A673 (cell line): ENCODE results near the gene LMNTD2. TPM values are rescaled to one million over a fixed set of nuclear protein-coding genes. Genes with fewer than 3 reads are reported as not detected.
A peak's percentile ranks its signal among the peaks of the same experiment; 100 is the strongest.

Source experiments
- BruUV-seq: library from RNA; stranded (reverse); fragments of 400-500 nt; replicated peaks from 2 replicates; lab custom pipeline; 2021; lab: Mats Ljungman, UMichigan
- CTCF ChIA-PET: fragments of 300-600 bp; sonication (Branson Sonifier 250); formaldehyde crosslinking; loops from one replicate; lab custom pipeline; 2022; ENCODE audit warnings: antibody characterized with exemption; lab: Charles Lee
- POLR2A ChIA-PET: fragments of 300-600 bp; sonication (Branson Sonifier 250); formaldehyde crosslinking; loops from one replicate; lab custom pipeline; 2022; ENCODE audit warnings: antibody characterized with exemption; ENCODE audit not compliant: low non-redundant PET; lab: Charles Lee
- DNase-seq: peaks from one replicate; pipeline ENCODE4 v3.0.0-alpha.2; 2015; ENCODE audit warnings: low spot score
- H3K27ac ChIP-seq: fragments of 200-600 bp; sonication (generic); 2 replicates; pipeline ENCODE4 v1.5.1; 2016; ENCODE audit warnings: mixed run types, low read depth, mild to moderate bottlenecking, mixed read lengths, antibody characterized with exemption, low read length; ENCODE audit not compliant: poor library complexity, severe bottlenecking
- H3K27me3 ChIP-seq: fragments of 200-600 bp; sonication (generic); replicated peaks from 2 replicates; pipeline ENCODE4 v1.6.1; 2017; ENCODE audit warnings: mixed run types, low read depth, mild to moderate bottlenecking, mixed read lengths, antibody characterized with exemption, low read length; ENCODE audit not compliant: insufficient read depth, poor library complexity
- H3K36me3 ChIP-seq: fragments of 200-600 bp; sonication (generic); 2 replicates; pipeline ENCODE4 v1.6.1; 2016; ENCODE audit warnings: mixed run types, mild to moderate bottlenecking, mixed read lengths, antibody characterized with exemption, low read length; ENCODE audit not compliant: insufficient read depth, poor library complexity, severe bottlenecking
- H3K4me1 ChIP-seq: fragments of 200-600 bp; sonication (generic); 2 replicates; pipeline ENCODE4 v1.6.1; 2017; ENCODE audit warnings: mixed run types, mild to moderate bottlenecking, mixed read lengths, antibody characterized with exemption, low read length; ENCODE audit not compliant: insufficient read depth, poor library complexity, severe bottlenecking
- H3K4me3 ChIP-seq: fragments of 200-600 bp; sonication (generic); 2 replicates; pipeline ENCODE4 v1.5.1; 2016; ENCODE audit warnings: low read depth, mixed run types, mild to moderate bottlenecking, mixed read lengths, low read length; ENCODE audit not compliant: poor library complexity, severe bottlenecking
- H3K9me3 ChIP-seq: fragments of 200-600 bp; sonication (generic); 2 replicates; pipeline ENCODE4 v1.6.1; 2016; ENCODE audit warnings: mixed run types, low read depth, mild to moderate bottlenecking, mixed read lengths, antibody characterized with exemption, low read length; ENCODE audit not compliant: poor library complexity, severe bottlenecking
- EZH2 ChIP-seq: fragments of 200-600 bp; sonication (generic); IDR thresholded peaks from 2 replicates; pipeline ENCODE4 v1.6.1; 2017; ENCODE audit warnings: borderline replicate concordance, low read depth, mild to moderate bottlenecking, mixed read lengths, antibody characterized with exemption, low read length; ENCODE audit not compliant: poor library complexity, severe bottlenecking
- intact Hi-C: fragments of 100-400 bp; cut with micrococcal nuclease; formaldehyde crosslinking; loops from one replicate; pipeline ENCODE4 v1.10.0; 2022; ENCODE audit not compliant: unreplicated experiment
- total RNA-seq: library from RNA; stranded (reverse); gene quantifications from 2 replicates; pipeline ENCODE4 v1.2.3, GENCODE V29; 2021
- TF ChIP-seq, protein P1 (sequence below): fragments of 300-800, 200-600 bp; sonication (generic); conservative IDR thresholded peaks from 2 replicates; pipeline ENCODE4 v1.5.1; 2017; ENCODE audit warnings: low read depth, mild to moderate bottlenecking, antibody characterized with exemption, low read length, moderate library complexity, mixed read lengths

The LMNTD2 gene
- total RNA-seq, 1 experiment from 2014 or later = 1.1 TPM

- Histone ChIP-seq H3K27ac (no peak overlapping the region), H3K4me3 (no peak overlapping the region), H3K36me3 (no peaks in the 10 kb centered on the region), H3K27me3 (no peaks in the 10 kb centered on the region), H3K9me3 (no peaks in the 10 kb centered on the region), H3K4me1 (no peaks in the 10 kb centered on the region)
- no peak for DNase-seq
- no TSS peak for BruUV-seq
- POLR2A ChIA-PET = no interaction called here
- CTCF ChIA-PET = no interaction called here
- intact Hi-C loops = no loop called here
- TF ChIP-seq EZH2 = no peak
- TF ChIP-seq, protein P1, sequence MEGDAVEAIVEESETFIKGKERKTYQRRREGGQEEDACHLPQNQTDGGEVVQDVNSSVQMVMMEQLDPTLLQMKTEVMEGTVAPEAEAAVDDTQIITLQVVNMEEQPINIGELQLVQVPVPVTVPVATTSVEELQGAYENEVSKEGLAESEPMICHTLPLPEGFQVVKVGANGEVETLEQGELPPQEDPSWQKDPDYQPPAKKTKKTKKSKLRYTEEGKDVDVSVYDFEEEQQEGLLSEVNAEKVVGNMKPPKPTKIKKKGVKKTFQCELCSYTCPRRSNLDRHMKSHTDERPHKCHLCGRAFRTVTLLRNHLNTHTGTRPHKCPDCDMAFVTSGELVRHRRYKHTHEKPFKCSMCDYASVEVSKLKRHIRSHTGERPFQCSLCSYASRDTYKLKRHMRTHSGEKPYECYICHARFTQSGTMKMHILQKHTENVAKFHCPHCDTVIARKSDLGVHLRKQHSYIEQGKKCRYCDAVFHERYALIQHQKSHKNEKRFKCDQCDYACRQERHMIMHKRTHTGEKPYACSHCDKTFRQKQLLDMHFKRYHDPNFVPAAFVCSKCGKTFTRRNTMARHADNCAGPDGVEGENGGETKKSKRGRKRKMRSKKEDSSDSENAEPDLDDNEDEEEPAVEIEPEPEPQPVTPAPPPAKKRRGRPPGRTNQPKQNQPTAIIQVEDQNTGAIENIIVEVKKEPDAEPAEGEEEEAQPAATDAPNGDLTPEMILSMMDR = no peak
Observed at GRCh38 chr11:512761-513595, 47.6 kb downstream of the LMNTD2 start.

DNA sequence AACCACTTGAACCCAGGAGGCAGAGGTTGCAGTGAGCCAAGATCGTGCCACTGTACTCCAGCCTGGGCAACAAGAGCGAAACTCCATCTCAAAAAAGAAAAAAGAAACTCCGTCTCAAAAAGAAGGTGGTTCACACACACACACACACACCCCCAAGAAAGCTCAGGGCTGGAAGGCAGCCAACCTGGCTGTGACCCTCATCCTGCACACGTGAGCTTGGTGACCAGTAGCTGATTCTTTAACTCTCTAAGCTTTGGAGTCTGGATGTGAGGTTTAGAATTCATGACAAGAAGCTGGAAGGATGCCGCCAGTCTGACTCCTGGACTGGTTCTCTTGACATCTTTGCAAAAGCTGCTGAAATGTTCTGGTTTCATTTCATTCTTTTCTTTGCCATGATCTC lies 51.6 kb downstream of the LMNTD2 start:
- Histone ChIP-seq H3K4me1 (peaks cover 10% of the 10 kb centered on the region), H3K4me3 (no peak overlapping the region), H3K9me3 (no peaks in the 10 kb centered on the region), H3K36me3 (no peaks in the 10 kb centered on the region), H3K27me3 (no peaks in the 10 kb centered on the region), H3K27ac (no peak overlapping the region)
- ChIA-PET POLR2A (interaction anchor here (0.5 kb wide), 1 partner anchor 50 kb away, joined by 3 read pairs; no protein-coding TSS in a partner anchor), CTCF (no interaction called here)
- TF ChIP-seq, protein P1 = no peak
- TF ChIP-seq EZH2 = no peak
- intact Hi-C loops = no loop called here
- no peak for DNase-seq
- BruUV-seq = TSS peak; percentile 53

GRCh38 chr11:507727-508515 lies 52.6 kb downstream of the LMNTD2 start:
- H3K4me1 ChIP-seq = peaks cover 14% of the 10 kb centered on the region
- peak overlapping the region; percentile 79 for H3K27ac ChIP-seq
- BruUV-seq = no TSS peak
- H3K36me3 ChIP-seq = no peaks in the 10 kb centered on the region
- ChIA-PET CTCF (no interaction called here), POLR2A (no interaction called here)
- H3K4me3 ChIP-seq = peak overlapping the region; percentile 91
- intact Hi-C loops = no loop called here
- H3K27me3 ChIP-seq = no peaks in the 10 kb centered on the region
- no peaks in the 10 kb centered on the region for H3K9me3 ChIP-seq
- TF ChIP-seq, protein P1 = no peak
- DNase-seq = no peak
